Uterus (tissue), 4 donors: ENCODE results near the gene CARD11. TPM values are rescaled to one million over a fixed set of nuclear protein-coding genes. Genes with fewer than 3 reads are reported as not detected.

Experiments used
- DNase-seq, 2 donors: peaks; one replicate each; pipeline ENCODE4 v3.0.0-alpha.2; 2019 to 2020
- H3K27ac ChIP-seq, 2 donors: fragments of 200-600 bp; sonication (generic); 1 replicate in 1 of 2; 2 replicates in 1 of 2; pipeline ENCODE4 v1.5.1; 2016 to 2018
- H3K27me3 ChIP-seq, 2 donors: fragments of 200-600 bp; sonication (generic); one replicate each; pipeline ENCODE4 v1.5.1; 2018 to 2019; ENCODE audit warnings: control low read depth in 1 of 2
- H3K36me3 ChIP-seq, 2 donors: fragments of 200-600 bp; sonication (generic); one replicate each; pipeline ENCODE4 v1.5.1; 2019; ENCODE audit warnings: control low read depth in 1 of 2
- H3K4me1 ChIP-seq, 2 donors: fragments of 200-600 bp; sonication (generic); one replicate each; pipeline ENCODE4 v1.5.1; 2018 to 2019; ENCODE audit warnings: control low read depth in 1 of 2
- H3K4me3 ChIP-seq, 2 donors: fragments of 200-600 bp; sonication (generic); 1 replicate in 1 of 2; 2 replicates in 1 of 2; pipeline ENCODE4 v1.5.1; 2018 to 2019; ENCODE audit warnings: mild to moderate bottlenecking in 1 of 2
- H3K9me3 ChIP-seq, 2 donors: fragments of 200-600 bp; sonication (generic); one replicate each; pipeline ENCODE4 v1.5.1; 2019; ENCODE audit warnings: control low read depth in 1 of 2
- POLR2A ChIP-seq, 2 donors: fragments of 450-650 bp; IDR thresholded peaks; one replicate each; pipeline ENCODE4 v1.6.1; 2016; ENCODE audit warnings: antibody characterized with exemption in 2 of 2, mild to moderate bottlenecking in 1 of 2, moderate library complexity in 1 of 2
- intact Hi-C: fragments of 100-400 bp; cut with DNase I; formaldehyde crosslinking; loops from one replicate; pipeline ENCODE4 v1.15.1; 2023; ENCODE audit warnings: low total_unique reads
- total RNA-seq, 4 donors: library from RNA; depleted of rRNA in 3 of 4; stranded (reverse); fragments of >200 nt in 3 of 4; gene quantifications; one replicate each; pipeline versions ENCODE4 v1.1.0 to v1.2.4, GENCODE V29; 2014 to 2023
- TF ChIP-seq, protein P1 (sequence below), 4 experiments: fragments of 200-600 bp in 2 of 4; fragments of 450-650 bp in 2 of 4; sonication (generic) in 2 of 4; IDR thresholded peaks; one replicate each; pipeline ENCODE4 v1.5.1; 2016 to 2019; ENCODE audit warnings: antibody characterized with exemption in 4 of 4, mild to moderate bottlenecking in 2 of 4, moderate library complexity in 1 of 4
- donor health status: DM: yes; HTN: yes; CAD: no.

CARD11 gene
- total RNA-seq, 4 donors from 2014 or later, result 0.95 to 1.0 TPM; not detected in 2

DNA sequence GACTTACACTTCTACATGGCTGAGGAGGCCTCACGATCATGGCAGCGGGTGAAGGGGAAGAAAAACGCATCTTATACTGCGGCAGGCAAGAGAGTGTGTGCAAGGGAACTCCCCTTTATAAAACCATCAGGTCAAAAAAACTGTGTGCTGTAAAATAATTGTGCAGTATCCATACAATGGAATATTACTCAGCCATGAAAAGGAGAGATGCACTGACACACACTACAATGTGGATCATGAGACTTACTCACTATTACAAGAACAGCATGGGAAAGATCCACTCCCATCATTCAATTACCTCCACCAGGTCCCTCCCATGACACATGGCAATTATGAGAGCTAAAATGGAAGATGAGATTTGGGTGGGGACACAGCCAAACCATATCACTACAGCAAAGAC, 27.2 kb upstream of the CARD11 start:
- Histone ChIP-seq H3K9me3 (no peaks in the 10 kb centered on the region), H3K4me3 (no peak overlapping the region), H3K27me3 (no peaks in the 10 kb centered on the region), H3K4me1 (no peaks in the 10 kb centered on the region), H3K36me3 (no peaks in the 10 kb centered on the region), H3K27ac (no peak overlapping the region)
- intact Hi-C loops, result no loop called here
- TF ChIP-seq POLR2A (IDR thresholded peaks at IDR 0.05), result no peak
- TF ChIP-seq, protein P1, sequence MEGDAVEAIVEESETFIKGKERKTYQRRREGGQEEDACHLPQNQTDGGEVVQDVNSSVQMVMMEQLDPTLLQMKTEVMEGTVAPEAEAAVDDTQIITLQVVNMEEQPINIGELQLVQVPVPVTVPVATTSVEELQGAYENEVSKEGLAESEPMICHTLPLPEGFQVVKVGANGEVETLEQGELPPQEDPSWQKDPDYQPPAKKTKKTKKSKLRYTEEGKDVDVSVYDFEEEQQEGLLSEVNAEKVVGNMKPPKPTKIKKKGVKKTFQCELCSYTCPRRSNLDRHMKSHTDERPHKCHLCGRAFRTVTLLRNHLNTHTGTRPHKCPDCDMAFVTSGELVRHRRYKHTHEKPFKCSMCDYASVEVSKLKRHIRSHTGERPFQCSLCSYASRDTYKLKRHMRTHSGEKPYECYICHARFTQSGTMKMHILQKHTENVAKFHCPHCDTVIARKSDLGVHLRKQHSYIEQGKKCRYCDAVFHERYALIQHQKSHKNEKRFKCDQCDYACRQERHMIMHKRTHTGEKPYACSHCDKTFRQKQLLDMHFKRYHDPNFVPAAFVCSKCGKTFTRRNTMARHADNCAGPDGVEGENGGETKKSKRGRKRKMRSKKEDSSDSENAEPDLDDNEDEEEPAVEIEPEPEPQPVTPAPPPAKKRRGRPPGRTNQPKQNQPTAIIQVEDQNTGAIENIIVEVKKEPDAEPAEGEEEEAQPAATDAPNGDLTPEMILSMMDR (IDR thresholded peaks at IDR 0.05), result no peak
- DNase-seq, result no peak

DNA sequence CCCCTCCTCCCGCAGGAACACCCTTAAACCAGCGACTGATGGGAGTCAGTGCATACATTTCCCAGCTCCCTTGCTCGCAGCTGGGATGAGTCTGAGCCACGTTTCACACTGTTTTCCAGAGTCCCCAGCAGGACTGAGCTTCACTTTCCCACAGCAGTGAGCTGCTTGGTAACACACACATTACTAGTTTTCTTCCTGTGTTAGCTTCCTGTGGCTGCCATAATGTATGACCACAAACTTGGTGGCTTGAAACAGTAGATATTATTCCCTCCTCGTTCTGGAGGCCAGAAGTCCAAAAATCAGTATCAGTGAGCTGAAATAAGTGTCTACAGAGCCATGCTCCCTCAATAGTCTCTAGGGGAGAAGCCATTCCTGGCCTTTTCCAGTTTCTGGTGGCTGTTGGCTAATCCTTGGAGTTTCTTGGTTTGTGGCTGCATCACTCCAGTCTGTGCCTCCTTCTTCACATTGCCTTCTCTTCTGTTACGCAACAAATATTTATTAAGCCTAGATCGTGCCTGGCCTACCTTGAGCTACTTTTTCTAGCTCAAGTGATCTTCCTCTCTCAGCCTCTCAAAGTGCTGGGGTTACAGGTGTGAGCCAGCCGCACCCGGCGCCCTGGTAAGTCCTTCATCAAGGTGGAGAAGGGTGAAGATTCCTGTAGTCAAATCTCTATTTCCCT, 26.2 kb upstream of the CARD11 start:
- intact Hi-C loops, result no loop called here
- Histone ChIP-seq H3K4me3 (no peak overlapping the region), H3K4me1 (no peaks in the 10 kb centered on the region), H3K27ac (no peak overlapping the region), H3K27me3 (no peaks in the 10 kb centered on the region), H3K9me3 (no peaks in the 10 kb centered on the region), H3K36me3 (no peaks in the 10 kb centered on the region)
- TF ChIP-seq, protein P1 (IDR thresholded peaks at IDR 0.05), result no peak
- TF ChIP-seq POLR2A (IDR thresholded peaks at IDR 0.05), result no peak
- no peak for DNase-seq

DNA sequence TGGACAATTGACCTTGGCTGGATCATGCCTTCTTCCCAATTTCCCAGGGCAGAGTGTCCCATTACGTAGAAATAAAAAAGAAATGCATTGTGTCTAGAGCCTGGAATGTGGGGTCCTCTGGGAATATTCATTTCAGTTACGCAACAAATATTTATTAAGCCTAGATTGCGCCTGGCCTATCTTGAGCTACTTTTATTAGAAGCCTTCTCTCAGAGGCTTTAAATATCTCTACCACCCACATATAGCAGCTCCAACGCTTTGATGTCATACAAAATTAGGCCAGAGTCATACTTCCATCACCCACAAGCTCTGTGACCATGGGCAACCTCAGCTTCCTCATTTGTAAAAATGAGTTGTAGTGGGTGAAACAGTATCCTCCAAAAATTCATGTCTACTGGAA, 24.9 kb upstream of the CARD11 start:
- Histone ChIP-seq H3K27me3 (no peaks in the 10 kb centered on the region), H3K4me1 (no peaks in the 10 kb centered on the region), H3K9me3 (no peaks in the 10 kb centered on the region), H3K36me3 (no peaks in the 10 kb centered on the region), H3K27ac (no peak overlapping the region), H3K4me3 (no peak overlapping the region)
- intact Hi-C loops, result no loop called here
- no peak for DNase-seq
- TF ChIP-seq POLR2A (IDR thresholded peaks at IDR 0.05), result no peak
- TF ChIP-seq, protein P1 (IDR thresholded peaks at IDR 0.05), result no peak

- H3K4me1 ChIP-seq, result no peaks in the 10 kb centered on the region
- intact Hi-C loops, result no loop called here
Observed at GRCh38 chr7:3067606-3068380, 24.1 kb upstream of the CARD11 start.

More at GRCh38 chr7:3067606-3068380, 24.1 kb upstream of the CARD11 start:
- H3K27me3 ChIP-seq, result no peaks in the 10 kb centered on the region
- no peak overlapping the region for H3K4me3 ChIP-seq
- TF ChIP-seq POLR2A (IDR thresholded peaks at IDR 0.05), result no peak
- TF ChIP-seq, protein P1 (IDR thresholded peaks at IDR 0.05), result no peak
- H3K27ac ChIP-seq, result no peak overlapping the region
- H3K36me3 ChIP-seq, result no peaks in the 10 kb centered on the region
- H3K9me3 ChIP-seq, result no peaks in the 10 kb centered on the region
- no peak for DNase-seq
